GM18870 (cell line): Measurements from ENCODE around the gene GRID1.
A peak's percentile ranks its signal among the peaks of the same experiment; 100 is the strongest.

Source experiments
- ATAC-seq: cut with Tn5 transposase; IDR thresholded peaks from one replicate; pipeline ENCODE4 v1.9.1; 2021; ENCODE audit warnings: moderate library complexity; ENCODE audit not compliant: unreplicated experiment

Gene GRID1

DNA sequence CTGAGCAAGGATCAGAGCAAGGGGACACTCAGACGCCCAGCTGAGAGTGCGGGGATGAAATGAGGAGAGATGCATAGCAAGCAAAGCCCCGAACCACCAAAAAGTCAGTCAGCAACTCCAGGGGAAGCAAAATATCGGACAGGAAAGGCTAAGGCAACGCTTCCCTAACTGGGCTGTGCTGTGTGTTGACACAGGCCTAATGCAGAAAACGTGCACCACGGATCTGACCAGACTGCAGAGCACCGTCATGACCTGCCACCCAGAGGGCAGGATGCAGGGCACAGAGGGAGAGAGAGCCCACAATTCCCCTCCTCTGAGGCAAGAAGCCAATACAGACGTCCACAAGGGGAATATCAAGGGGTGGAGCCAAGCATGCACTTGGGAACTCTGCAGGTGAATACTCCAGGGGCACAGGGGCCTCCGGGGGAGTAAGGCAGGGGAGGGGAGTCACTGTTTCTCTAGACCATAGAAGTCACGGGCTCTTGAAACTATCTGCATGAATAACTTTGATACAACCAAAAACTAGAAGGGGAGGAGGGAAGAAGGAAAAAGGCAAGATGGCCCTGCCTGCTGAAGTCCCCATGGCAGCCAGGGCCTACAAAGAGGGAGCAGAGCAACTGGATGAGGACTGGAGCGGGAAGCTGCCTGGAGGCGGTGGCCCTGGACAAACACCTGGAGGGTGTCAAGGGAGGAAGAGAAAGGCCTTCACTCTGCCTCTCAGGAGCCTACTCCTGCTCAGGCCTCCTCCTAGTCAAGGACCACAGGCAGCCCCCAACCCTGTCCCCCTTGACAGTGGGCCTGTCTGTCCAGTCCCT lies 26.2 kb downstream of the GRID1 start:
- no peak for ATAC-seq

DNA sequence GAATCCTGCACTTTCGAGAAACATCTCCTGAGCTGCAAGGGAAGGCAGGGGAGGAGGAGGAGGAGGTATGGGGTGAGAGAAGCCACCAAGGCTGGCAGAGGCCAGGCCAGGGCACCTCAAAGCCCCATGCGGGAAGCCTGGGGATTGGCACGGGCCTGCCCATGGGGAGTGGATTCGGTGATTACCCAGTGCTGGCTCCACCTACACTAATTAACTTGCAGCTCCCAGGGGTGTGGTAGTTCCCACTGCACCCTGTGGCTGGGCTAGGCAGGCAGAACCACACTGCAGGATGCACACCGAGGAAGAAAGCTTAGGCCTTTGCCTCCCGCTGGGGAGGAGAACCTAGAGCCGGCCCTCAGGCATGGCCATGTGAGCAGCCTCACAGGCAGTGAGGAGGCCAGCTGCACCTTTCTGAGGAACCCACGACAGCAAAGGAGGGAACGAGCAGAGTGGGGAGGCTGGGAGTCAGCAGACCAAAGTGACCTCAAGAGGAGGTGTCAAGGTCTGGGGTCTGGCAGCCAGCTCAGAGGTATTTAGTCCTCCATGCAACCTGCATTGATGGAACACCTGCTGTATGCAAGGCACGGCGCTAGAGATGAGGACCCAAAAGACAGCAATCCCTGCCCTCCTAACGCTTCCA lies 27.2 kb downstream of the GRID1 start:
- no peak for ATAC-seq

DNA sequence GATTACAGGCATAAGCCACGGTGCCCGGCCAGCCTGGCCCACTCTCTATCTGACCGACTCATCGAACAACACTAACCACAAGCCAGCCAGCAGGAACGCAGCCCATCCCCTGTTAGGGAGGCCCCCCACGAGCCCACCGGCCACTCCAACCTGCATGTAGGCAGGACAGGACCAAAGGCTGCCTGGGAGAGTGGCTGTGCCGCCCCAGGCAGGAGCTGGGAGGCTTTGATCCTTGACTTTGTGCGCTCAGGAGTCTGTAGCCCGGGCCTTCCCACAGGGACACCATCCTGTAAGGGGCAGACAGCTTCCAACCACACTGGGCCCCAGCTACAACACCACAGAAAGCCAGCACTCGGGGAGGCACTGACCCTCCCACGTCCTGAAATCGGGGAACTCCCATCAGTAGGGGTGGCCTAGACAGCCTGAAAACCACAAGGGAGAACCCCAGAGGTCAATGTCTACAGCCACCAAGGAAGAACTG lies 29.4 kb downstream of the GRID1 start:
- ATAC-seq: peak; percentile 72

DNA sequence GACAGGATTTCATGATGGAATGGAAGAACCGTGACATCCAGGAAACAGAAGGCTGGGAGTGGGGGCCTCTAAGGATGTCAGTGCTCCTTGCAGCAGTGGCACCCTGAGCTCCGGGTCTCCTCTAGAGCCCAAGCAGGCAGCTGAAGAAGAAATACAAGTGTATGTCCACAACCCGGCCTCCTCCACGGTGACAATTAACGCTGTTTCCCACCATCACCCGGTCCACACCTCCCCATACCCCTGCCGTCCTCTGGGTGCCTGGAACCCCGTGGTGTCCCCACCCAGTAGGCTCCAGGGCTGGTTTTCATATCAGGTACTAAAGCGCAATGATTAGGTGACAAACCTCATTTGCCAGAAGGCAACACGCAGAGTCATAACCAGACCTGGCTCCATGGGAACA lies 30.3 kb downstream of the GRID1 start:
- no peak for ATAC-seq

DNA sequence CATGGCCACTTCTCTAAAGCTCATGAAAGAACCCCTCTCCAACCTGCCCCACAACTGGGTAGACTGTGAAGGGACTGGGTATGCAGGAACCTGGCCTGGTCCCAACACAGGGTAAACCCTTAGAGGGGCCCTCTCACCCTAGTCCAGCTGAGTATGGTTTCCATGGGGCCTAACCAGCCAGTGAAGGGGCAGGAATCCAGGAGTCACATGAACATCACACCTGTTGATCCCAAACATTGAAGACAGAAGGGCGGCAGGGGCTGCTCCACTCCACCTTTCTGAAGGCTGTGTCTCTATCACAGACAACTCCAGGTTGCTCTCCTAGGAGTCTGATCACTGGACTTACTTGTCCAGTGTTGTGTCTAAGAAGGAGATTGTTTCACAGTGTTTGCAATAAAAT lies 30.8 kb downstream of the GRID1 start:
- ATAC-seq: no peak

DNA sequence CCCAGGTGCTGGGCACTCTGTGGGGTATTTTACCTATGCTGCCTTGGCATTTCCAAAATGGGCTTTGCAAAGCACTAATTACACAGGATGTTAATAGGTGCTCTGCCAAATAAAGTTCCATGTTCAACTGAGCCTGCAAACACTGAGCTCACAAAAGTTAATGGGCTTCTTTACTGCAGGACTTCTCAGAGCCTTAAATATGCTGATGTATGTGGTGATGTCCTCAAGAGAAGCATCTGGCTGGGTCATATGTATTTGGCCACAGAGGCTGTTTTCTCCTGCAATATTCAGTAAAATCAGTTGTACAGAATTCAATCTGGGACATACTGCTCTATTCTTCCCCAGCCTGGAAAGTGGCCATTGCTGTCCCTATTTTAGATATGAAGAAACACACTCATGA lies 31.3 kb downstream of the GRID1 start:
- no peak for ATAC-seq

DNA sequence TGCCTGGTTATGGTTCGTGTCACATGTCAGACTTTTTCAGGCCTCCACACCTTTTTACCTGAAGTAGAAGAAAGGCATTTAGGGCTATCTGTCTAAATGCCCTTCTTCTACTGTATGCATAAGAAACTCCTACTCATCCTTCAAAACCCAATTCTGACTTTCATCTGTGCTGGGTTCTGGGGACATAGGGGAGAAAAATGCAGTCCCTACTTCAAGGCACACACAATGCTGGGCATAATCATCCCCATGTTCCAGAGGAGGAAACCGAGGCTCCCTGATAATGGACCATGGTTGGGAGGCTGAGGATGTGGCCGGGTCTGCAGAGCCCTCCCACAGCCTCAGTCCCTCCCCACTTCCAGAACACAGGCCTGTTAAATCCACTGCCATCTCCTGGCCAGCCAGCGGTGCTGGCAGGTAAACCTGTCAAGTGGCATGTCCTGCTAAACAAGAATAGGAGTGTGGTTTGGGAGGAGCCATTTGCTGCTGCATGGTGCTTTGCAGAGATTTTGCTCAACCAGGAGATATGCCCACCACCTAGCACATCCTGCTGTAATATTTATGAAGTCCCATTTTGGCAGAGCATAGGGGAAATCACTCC lies 32.0 kb downstream of the GRID1 start:
- no peak for ATAC-seq

DNA sequence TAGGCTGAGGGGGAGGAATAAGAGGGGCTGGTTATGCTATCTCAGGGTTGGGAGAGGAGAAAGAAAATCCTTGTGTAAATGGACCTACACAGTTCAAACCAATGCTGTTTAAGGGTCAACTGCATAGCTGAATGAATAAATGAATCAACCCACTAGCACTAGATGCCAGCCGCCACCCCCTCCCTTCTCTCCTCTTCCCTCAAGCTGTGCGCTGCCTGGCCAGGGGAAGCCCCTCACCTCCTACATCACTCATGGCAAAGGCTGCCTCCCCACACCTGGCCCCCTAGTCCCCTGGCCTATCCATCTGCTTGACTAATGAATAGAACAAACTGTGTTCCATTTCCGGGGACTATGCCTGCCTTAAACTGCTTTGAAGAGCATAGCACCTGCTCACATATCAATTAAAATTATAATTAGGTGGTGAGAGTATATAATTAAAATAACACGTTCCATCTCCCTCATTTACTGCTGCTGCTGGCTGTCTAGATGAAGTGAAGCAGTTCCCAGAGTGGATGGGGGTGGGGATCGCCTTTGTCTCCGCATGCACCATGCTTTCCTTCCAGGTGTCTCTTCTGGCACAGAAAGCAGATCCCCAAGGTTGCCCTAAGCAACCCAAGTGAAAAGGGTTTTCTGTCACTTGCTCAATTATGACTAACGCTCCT lies 32.6 kb downstream of the GRID1 start:
- no peak for ATAC-seq

DNA sequence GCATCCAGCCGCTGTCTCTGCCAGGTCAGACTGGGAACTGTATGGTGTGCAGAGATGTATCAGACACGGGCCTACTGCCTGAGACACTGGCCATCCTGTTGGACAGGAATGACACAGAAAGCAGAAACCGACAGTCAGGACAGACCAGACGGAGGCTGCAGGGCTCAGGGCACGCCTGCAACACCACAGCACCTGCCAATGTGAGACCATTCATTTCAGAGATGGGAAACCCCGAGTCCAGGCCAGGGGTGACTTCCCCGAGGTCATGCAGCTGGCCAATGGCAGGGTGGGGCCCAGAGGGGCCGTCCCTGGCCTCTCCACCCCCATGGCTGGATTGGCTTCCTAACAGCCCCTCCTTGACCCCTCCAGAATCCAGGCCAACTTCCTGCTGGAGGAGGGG lies 34.7 kb downstream of the GRID1 start:
- ATAC-seq: no peak

DNA sequence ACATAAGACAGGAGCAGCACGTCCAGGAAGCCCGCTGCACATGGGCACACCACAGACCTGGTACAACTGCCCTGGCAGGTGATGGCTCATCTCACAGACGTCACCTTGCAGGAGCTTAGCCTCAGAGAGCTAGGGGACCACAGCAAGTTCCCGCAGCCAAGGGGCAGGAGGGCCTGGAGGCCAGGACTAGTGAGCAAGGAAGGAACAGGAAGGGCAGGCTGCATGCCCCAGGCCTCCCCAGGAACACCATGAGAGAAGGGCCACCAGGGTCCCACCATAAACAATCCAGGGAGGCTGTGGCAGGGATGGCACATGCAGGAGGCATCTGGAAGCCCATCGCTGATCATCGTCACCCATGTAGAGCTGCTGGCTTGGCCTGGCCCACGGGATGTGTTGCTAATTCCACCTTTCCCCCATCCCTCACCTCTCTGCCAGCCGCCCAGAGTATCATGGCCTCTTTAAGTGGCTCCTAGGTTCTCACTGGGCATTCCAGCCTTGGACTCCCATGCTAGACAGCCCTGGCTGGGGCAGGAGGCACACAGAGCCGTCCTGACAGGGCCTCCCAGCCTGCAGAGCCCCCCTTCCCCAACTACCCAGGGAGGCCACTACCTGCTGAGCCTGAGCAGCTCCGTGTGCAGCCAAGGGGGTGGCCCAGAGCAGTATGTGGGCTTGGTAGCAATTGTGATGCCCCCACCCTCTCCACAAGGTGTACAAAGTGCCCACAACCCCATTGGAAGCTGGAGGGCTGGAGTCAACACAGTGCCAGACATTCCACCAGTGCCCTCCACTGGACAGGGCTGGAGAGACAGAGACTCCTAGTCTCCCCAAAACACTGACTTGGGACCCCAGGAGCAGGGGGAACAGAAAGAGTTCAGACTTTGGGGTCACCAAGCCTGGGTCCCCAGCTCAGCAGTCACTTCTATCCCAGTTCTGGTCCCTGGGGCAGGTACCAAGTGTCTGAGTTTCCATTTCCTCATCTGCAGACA lies 35.5 kb downstream of the GRID1 start:
- ATAC-seq: no peak

DNA sequence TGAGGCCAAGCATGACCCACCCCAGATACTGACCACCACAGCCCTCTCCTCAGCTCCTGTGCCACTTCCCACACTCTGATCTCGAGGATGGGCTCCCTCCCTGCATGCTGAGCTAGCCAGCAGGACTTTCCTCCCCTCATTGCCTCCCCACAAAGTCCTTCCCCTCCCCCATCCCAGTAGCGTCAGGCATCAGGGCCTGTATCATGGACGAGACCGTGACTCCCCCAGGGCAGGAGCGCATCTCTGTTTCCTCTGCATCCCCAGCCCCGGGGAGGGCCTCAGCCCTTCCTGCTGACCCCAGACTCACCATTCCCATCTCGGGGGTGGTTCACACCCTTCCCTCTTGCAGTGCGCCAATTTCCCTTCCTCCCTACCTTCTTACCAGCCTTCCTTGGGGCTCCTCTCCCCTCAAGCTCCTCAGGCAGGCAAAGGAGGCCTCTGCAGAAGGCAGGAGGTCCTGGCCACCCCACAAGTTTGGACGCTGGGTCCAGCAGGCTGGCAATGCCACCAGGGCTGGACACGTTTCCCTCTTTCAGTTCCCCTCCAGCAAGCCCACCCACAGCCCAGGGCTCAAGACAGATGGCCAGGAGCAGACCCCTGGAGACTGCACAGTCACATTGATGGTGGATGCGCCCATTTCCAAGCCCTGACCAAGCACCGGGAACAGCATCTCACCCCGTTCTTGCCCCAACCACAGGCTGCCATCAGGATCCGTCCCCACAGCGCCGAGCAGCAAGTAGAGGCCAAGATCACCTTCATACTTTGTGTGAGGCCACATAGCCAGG lies 36.5 kb downstream of the GRID1 start:
- ATAC-seq: no peak

DNA sequence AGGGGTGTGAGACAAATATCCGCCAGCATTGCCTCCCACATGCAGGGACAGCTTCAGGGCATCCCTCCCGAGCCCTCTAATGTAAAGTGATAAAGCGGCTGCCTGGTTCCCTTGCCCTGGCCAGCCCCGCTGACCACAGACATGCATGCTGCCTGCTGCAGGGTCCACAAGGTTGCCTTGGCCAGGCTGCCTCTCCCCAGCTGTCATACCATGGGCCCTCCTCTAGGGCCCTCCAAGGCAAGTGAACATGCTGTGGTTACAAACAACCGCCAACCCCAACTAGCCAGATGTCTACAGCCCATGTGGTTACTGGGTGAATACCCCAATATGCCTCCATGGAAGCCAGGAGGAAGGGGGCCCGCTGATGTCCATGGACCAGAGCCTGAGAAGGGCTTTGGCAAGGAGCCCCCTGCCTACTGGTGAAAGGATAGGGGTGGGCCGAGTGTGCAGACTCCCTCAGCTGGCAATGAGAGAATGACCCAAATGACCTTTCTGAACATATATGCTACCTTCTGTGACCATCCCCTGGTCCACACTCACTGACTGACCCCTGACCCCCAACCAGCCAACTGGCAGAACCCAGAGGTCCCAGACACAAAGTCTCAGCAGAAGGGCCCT lies 37.4 kb downstream of the GRID1 start:
- ATAC-seq: no peak

DNA sequence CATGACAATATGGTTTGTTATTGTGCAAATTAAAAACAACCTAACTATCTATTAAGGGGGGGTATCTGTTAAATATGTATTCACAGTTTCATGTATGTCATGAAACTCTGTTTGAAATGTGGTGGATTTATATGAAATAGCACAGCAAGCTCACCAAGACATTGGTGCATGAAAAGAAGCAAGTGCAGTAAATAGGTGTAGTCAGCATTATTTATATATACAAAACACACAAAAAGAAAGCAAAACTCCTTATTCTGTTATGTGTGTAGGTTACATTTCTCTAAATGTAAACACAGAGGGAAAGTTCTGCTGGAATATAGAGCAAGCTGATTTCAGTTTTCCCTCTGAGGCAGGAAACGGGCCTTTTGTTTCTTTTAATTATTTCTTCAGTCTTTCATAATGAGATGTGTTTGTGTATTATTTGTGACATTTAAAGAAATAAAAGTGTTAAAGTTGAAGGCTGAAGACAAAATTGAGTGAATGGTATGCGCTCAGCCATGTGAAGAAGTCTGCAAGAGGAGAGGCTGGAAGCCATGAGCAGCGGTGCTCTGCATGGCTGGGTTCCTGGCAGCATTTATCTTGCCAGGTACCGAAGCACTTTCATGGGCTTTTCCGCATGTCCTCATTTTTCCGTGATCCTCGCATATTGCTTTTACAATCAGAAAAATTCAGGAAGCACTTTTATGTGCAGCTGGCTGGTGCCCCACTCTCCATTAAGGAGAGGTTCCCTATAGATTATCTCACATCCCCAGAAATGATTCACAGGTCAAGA lies 38.5 kb downstream of the GRID1 start:
- no peak for ATAC-seq

DNA sequence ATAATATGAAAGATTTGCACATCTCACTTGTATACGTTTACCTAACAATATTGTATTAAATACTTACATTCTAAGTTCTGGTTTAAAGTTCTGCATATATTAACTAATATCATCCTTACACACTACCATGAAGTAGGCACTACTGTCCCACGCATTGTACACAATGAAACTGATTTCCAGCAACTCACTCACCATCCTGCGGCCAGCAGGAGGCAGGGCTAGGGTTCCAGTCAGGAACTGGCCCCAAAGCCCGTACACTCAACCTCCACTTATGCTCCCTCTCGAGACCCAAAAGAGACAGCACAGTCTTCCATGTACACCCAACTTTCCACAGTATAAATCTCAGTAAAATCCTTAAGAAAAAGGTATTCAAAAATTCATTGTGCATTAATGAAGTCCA lies 41.4 kb downstream of the GRID1 start:
- no peak for ATAC-seq

DNA sequence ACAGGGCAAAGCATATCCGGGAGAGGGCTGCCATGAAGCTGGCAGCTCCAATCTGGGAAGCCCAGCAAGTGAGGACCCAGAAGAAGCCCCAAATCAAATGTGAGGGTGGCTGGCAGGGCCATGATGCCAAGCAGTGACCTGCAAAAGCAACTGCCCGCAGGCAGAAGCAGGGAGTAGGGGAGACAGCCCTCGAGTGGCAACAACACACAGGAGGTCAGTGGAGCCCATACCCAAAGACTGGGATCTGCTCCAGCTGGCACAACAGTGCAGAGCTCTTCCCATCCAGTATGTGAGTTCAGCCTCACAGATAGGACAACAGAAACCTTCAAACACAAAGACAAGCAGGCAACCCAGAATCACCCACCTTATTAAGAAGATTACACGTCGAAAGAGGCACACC lies 45.0 kb downstream of the GRID1 start:
- no peak for ATAC-seq

DNA sequence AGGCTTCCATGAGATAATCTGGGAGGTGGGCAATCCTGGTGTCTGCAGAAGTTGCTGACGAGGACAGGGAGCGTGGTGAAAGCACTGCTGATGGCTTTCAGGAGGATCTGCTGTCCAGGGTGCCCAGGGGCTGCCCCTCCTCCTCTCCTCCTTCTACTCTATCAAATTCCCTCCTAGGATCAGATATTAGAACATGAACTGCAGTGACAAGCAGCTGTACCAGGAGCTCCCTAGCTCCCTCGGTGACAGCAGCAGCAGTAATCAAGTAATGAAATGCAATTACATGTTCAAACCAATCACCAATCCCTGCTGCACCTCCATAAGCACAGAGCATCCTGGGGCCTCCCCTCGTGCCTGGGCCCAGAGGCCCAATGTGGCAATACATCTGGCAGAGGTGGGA lies 46.9 kb downstream of the GRID1 start:
- no peak for ATAC-seq

DNA sequence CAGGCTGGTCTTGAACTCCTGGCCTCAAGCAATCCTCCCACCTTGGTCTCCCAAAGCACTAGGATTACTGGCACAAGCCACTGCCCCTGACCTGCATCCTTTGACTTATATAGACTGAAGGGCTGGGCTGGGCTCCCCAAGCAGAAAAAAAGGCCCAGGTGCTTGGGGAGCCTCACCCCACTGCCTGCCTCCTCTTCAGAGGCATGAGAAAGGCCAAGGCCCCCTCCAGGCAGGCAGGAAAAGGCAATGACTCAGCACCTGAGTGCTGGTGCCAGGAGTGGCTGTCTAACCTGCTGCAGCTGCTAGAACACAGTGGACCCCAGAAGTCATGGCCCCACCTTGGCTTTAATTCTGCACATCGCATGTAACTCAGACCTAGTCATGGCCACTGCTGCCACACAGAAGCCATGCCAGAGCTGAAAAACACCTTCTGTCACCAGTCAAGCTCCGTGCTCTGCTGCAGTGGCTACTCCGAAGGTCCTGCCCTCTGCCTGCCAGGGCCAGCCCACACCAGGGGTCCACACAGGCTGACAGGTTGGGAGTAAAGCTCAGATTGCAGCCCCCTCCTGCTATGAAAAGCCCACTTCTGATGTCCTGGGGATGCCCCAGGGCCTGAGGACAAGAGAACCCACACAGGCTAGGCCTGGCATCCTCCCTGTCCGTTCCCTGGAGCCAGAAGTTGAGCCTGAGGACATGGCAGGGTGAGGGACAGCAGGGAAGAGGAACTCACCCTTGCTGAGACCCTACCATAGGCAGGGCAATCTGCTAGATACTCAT lies 48.5 kb downstream of the GRID1 start:
- ATAC-seq: no peak

DNA sequence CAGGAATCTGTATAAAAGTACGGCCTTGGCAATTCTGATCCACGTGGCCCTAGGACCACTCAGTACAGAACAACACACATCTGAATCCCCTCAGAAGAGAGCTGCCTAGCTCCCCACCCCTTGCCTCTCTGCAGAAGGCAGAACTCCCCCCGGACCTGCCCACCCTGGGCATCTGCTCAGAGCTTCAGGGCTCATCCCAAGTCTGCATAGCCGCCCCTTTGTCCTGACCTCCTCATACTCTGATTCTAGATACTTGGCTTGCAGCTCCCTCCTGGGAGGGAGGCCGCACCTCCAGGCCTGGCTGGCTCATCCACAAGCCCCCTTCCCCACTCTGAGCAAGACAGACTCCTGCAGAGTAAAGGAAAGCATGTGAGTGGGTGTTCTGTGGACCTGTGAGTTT lies 49.6 kb downstream of the GRID1 start:
- ATAC-seq: no peak
